ENCODE results near the gene TMC7. TPM values are rescaled to one million over a fixed set of nuclear protein-coding genes. Genes with fewer than 3 reads are reported as not detected.

Gene TMC7
- total RNA-seq, 1 donor from 2014 or later: 2.5 TPM

DNA sequence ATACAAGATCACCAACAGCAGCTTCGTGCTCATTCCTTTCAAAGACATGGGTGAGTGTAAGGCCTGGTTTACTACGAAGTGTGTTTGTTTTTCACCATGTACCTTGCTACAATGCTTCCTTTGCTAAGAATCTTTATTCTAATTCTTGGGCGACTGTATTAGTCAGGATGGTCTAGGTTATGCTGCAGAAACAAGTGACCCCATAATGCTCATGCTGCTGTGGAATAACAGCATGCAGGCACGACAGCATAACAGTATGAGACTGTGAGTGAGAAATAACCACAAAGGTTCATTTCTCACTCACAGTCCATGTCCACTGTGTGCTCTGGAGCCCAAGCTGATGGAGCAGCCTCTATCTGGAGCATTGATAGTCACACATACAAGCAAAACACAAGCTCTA, 38.0 kb downstream of the TMC7 start:
- no peak for TF ChIP-seq CTCF (IDR thresholded peaks at IDR 0.05; ENCODE audit: partially characterized antibody, unreplicated experiment)
- H3K4me3 Mint-ChIP-seq (ENCODE audit: unreplicated experiment): no peak overlapping the region
- no peaks in the 10 kb centered on the region for H3K36me3 Mint-ChIP-seq (ENCODE audit: unreplicated experiment)
- H3K9me3 Mint-ChIP-seq (ENCODE audit: unreplicated experiment): no peaks in the 10 kb centered on the region
- H3K27ac Mint-ChIP-seq (ENCODE audit: unreplicated experiment): no peak overlapping the region
- DNase-seq: no peak
- no peaks in the 10 kb centered on the region for H3K27me3 Mint-ChIP-seq (ENCODE audit: unreplicated experiment)
- no peaks in the 10 kb centered on the region for H3K4me1 Mint-ChIP-seq (ENCODE audit: low read depth, unreplicated experiment)

DNA sequence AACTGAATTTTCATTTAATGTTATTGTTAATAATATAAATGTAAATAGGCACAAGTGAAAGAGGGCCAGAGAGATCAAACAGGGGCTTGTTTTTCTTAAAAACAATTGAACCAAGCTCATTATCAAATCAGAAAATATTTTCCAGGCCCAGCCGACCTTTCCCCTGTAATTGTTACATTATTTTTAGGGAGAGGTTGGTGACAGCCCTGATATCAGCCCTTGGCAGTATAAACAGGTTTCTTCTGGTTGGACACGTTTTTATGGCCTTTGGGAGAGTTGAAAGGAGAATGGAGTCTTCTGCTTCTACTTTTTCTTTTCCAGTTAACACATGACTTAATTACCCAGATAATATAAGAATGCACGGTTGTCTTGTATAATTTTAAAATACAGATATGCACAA, 43.7 kb downstream of the TMC7 start:
- H3K36me3 Mint-ChIP-seq (ENCODE audit: unreplicated experiment): no peaks in the 10 kb centered on the region
- no peaks in the 10 kb centered on the region for H3K4me1 Mint-ChIP-seq (ENCODE audit: low read depth, unreplicated experiment)
- DNase-seq: no peak
- H3K4me3 Mint-ChIP-seq (ENCODE audit: unreplicated experiment): no peak overlapping the region
- H3K9me3 Mint-ChIP-seq (ENCODE audit: unreplicated experiment): no peaks in the 10 kb centered on the region
- TF ChIP-seq CTCF (IDR thresholded peaks at IDR 0.05; ENCODE audit: partially characterized antibody, unreplicated experiment): no peak
- no peak overlapping the region for H3K27ac Mint-ChIP-seq (ENCODE audit: unreplicated experiment)
- H3K27me3 Mint-ChIP-seq (ENCODE audit: unreplicated experiment): peaks cover 2% of the 10 kb centered on the region

DNA sequence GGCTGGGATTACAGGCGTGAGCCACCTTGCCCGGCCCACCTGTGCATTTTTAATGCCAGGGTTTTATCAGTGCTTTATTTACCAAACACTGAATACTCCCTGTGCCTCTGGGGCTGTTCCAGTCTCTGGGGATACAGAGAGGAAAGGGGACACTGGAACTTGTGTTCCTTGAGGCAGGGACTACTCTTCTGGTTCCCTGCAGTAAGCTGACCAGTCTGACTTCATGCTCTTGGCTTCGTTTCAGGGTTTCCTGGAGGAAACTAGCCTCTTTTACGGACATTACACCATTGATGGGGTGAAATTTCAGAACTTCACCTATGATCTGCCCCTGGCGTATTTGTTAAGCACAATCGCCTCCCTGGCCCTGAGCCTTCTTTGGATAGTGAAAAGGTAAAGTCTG, 46.2 kb downstream of the TMC7 start:
- no peak for TF ChIP-seq CTCF (IDR thresholded peaks at IDR 0.05; ENCODE audit: partially characterized antibody, unreplicated experiment)
- no peaks in the 10 kb centered on the region for H3K9me3 Mint-ChIP-seq (ENCODE audit: unreplicated experiment)
- no peaks in the 10 kb centered on the region for H3K36me3 Mint-ChIP-seq (ENCODE audit: unreplicated experiment)
- no peak for DNase-seq
- H3K27me3 Mint-ChIP-seq (ENCODE audit: unreplicated experiment): peaks cover 3% of the 10 kb centered on the region
- H3K4me3 Mint-ChIP-seq (ENCODE audit: unreplicated experiment): no peak overlapping the region
- no peak overlapping the region for H3K27ac Mint-ChIP-seq (ENCODE audit: unreplicated experiment)
- H3K4me1 Mint-ChIP-seq (ENCODE audit: low read depth, unreplicated experiment): no peaks in the 10 kb centered on the region

DNA sequence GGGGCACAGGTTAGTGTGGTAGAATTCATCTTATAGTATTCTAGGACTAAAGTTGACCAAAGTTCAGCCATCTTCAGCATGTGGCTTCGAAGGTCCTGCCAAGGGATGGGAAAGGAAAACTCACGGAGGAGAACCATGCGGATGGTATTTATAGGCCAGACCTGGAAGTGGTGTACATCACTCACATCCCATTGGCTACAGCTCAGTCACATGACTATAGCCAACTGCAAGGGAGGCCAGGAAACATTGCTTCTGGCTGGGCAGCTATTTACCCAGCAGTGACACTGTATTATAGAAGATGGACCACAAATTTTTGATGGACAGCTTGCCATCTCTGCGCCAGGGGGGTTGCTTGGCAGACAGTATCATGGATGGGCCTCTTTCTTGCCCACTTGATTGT, 48.0 kb downstream of the TMC7 start:
- TF ChIP-seq CTCF (IDR thresholded peaks at IDR 0.05; ENCODE audit: partially characterized antibody, unreplicated experiment): no peak
- Mint-ChIP-seq H3K4me1 (ENCODE audit: low read depth, unreplicated experiment) (no peaks in the 10 kb centered on the region), H3K27ac (ENCODE audit: unreplicated experiment) (no peak overlapping the region), H3K9me3 (ENCODE audit: unreplicated experiment) (no peaks in the 10 kb centered on the region), H3K27me3 (ENCODE audit: unreplicated experiment) (peaks cover 3% of the 10 kb centered on the region), H3K4me3 (ENCODE audit: unreplicated experiment) (no peak overlapping the region), H3K36me3 (ENCODE audit: unreplicated experiment) (no peaks in the 10 kb centered on the region)
- DNase-seq: no peak

DNA sequence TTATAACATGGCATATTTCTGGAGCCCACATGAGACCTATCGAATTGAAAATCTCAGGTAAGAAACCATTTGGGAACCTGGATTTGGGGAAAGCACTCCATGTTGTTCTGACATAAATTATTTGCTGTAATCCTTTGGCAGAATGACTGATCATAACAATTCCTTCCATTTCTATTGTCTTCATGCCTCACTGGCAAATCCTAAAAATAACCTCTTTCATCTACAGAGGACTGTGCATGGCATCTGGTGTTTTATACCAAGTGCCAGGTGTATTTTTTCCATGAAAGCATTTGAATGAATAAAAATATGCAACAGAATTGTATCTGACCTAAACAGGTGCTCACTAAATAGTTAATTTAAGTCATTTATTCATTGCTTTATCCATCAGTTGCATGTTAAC, 50.0 kb downstream of the TMC7 start:
- DNase-seq: no peak
- TF ChIP-seq CTCF (IDR thresholded peaks at IDR 0.05; ENCODE audit: partially characterized antibody, unreplicated experiment): no peak
- no peaks in the 10 kb centered on the region for H3K4me1 Mint-ChIP-seq (ENCODE audit: low read depth, unreplicated experiment)
- H3K27me3 Mint-ChIP-seq (ENCODE audit: unreplicated experiment): peaks cover 3% of the 10 kb centered on the region
- no peaks in the 10 kb centered on the region for H3K36me3 Mint-ChIP-seq (ENCODE audit: unreplicated experiment)
- H3K4me3 Mint-ChIP-seq (ENCODE audit: unreplicated experiment): no peak overlapping the region
- H3K9me3 Mint-ChIP-seq (ENCODE audit: unreplicated experiment): no peaks in the 10 kb centered on the region
- no peak overlapping the region for H3K27ac Mint-ChIP-seq (ENCODE audit: unreplicated experiment)

Measured in glutamatergic neuron (in vitro differentiated cells).